GM15510 (cell line): ENCODE data around the gene ADGRF3.

Experiments used
- POLR2A ChIP-seq: IDR thresholded peaks from 3 replicates; pipeline ENCODE4 v1.6.1; 2011; ENCODE audit warnings: borderline replicate concordance; ENCODE audit not compliant: insufficient read length; ENCODE audit errors: extremely low read depth

The ADGRF3 gene, protein sequence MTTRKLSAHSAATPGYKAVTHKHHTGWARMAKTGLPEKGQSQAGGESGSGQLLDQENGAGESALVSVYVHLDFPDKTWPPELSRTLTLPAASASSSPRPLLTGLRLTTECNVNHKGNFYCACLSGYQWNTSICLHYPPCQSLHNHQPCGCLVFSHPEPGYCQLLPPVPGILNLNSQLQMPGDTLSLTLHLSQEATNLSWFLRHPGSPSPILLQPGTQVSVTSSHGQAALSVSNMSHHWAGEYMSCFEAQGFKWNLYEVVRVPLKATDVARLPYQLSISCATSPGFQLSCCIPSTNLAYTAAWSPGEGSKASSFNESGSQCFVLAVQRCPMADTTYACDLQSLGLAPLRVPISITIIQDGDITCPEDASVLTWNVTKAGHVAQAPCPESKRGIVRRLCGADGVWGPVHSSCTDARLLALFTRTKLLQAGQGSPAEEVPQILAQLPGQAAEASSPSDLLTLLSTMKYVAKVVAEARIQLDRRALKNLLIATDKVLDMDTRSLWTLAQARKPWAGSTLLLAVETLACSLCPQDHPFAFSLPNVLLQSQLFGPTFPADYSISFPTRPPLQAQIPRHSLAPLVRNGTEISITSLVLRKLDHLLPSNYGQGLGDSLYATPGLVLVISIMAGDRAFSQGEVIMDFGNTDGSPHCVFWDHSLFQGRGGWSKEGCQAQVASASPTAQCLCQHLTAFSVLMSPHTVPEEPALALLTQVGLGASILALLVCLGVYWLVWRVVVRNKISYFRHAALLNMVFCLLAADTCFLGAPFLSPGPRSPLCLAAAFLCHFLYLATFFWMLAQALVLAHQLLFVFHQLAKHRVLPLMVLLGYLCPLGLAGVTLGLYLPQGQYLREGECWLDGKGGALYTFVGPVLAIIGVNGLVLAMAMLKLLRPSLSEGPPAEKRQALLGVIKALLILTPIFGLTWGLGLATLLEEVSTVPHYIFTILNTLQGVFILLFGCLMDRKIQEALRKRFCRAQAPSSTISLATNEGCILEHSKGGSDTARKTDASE

DNA sequence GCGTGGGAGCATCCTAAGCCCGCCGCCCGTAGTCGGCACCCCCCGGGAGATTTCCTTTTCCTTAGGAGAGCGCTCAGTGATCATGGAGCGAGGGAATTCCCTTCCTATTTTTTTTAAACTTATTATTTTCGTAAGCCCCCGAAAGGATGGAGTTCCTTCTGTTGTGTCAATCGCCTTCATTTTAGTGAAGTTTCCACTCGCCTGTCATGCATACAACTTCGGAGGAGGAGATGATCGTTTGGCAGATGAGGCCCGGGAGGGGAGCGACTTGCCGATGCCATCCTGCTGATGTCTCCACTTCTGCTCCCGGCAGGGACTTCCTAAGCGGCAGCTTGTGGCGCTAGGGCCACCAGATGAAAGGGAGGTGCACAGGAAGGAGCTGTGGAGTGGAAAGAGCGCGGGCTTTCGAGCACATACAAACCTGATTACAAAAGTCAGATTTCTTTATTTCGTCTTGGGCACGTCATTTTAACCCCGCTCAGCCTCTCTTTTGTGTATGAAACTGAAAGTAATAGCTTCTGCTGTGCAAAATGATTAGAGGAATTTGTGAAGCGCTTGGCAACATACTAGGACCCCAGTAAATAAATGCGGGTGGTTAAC lies at the start of gene ADGRF3:
ADGRF3 (minus strand) TSS at position 336 of the 600 bp plus-strand sequence. CDS start 555 bp downstream, outside the sequence.
- TF ChIP-seq POLR2A, result peak; percentile 10

DNA sequence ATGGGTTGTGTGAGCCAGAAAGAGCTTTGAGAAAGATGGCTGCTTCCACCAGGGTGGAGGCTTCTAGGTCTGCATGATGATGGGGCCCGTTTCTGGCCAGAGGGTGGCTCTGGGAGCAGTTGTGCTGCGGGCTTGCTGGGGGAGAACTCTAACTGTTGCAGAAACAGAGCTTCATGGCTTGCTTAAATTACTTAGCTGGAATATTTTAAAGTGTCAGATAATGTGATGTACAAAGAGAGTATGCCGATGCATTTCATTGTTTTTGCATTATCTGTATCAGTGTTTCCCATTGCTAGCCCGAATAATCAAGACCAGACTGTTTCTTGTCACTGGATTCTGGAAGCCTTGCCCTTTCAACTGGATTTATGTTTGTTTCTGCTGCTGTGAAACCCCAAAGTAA lies 48.8 kb upstream of the ADGRF3 start:
- no peak for TF ChIP-seq POLR2A

DNA sequence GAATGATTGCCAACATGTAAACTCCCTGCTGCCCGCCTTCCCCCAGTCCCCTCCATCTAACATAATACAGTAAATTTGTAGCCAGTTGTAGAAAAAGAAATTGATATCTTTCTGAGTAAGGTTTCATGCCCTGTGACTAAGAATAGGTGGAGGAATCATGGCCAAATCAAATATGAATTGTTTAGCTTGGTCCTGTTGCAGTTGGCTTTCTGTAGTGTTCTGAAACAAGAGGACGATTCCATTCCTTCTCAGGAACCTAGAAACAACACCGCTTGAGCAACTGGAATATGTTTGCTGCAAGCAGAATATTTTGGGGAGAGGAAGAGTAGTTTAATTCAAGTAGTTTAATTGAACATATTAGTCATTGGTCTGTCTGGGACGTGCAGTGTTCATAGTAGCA lies 48.1 kb upstream of the ADGRF3 start:
- no peak for TF ChIP-seq POLR2A

DNA sequence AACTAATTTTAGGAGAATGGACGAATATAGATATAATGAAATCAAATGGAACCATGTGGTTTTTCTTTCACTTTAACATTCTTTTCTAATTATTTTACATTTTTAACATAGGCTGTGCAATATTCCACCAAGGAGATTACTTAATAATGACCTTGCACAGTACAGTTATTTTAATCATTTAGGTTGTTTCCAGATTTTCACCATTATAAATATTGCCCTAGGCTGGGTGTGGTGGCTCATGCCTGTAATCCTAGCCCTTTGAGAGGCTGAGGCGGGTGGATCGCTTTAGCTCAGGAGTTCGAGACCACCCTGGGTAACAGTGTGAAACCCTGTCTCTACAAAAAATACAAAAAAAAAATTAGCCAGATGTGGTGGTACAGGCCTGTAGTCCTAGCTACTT lies 40.6 kb upstream of the ADGRF3 start:
- no peak for TF ChIP-seq POLR2A

DNA sequence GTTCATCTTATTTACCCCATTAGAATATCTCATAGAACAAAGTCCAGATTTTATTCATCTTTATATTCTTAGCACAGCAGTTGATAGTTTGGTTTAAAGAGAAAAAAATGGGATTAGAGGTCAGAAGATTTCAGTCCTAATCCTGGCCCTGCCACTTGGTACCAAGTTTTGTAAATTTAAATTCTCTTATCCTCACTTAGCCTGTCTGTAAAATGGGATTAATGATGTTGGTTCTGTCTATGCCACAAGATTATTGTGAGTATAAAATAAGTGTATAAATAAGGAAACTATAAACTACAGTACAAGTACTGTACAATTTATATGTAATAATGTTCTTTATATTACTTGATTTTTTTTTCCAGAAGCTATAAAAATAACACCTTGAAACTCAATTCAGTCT lies 38.0 kb upstream of the ADGRF3 start:
- TF ChIP-seq POLR2A, result no peak

DNA sequence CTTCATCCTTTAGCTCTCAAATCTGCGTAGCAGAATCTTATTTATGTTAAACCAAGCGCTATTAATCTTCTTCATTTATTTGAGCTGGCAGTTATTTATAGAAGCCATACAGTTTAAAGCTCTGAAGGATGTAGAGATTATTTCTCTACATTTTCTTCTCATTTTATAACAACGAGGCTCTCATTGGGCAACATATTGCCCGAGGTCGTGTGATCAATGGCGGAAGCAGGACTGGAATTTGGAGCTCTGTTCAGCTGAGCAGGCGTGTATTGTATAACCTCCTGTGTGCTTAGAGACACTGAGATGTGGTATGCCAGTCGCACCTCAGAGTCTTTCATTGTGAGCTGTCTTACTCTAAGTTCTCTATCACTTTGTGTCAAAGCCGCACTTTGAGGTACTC lies 37.6 kb upstream of the ADGRF3 start:
- no peak for TF ChIP-seq POLR2A

DNA sequence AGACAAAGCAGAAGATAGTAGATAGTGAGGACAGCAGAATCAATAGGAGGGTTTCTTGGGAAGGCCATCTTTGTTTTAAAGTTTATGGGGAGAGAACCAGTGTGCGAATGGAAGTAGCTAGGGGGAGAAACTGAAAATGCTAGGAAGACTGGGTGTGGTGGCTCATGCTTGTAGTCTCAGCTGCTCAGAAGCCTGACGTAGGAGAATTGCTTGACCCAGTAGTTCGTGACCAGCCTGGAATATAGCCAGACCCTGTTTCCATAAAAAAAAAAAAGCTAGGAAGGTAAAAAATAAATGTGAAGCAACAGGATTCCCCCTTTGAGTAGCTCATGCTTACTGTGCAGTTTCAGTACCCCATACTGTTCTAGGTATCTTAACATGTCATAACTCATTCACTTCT lies 36.0 kb upstream of the ADGRF3 start:
- no peak for TF ChIP-seq POLR2A

DNA sequence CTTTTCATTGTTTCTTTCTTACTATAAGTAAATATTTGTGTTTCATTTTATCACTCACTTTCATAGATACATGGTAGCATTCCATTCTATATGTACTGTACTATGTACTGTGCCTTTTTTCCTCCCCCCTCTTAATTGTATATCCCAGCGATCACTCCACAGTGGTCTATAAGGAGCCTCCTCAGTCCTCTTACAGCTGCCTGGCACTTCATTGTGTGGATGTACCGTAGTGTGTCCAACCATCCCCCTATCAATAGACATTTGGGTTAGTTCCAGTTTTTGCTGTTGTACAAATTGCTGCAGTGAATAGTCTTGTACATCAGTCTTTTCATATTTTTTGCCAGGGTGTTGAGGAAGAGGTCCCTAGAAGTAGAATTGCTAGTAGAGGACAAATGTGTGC lies 33.7 kb upstream of the ADGRF3 start:
- no peak for TF ChIP-seq POLR2A

DNA sequence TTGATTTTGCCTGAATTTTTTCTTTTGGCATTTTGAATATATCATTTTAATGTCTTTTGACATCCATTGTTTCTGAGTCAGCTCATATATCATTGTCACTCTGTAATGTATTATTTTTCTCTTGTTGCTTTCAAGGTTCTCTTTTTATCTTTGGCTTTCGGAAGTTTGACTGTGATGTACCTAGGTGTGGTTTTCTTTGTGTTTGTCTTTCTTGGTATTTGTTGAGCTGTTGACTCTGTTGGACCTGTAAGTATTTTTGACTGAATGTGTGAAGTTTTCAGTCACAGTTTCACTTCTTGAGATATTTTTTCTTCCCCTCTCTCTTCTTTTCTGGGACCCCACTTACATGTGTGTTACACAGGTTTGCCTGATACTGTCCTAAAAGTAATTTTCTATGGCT lies 30.2 kb upstream of the ADGRF3 start:
- no peak for TF ChIP-seq POLR2A

DNA sequence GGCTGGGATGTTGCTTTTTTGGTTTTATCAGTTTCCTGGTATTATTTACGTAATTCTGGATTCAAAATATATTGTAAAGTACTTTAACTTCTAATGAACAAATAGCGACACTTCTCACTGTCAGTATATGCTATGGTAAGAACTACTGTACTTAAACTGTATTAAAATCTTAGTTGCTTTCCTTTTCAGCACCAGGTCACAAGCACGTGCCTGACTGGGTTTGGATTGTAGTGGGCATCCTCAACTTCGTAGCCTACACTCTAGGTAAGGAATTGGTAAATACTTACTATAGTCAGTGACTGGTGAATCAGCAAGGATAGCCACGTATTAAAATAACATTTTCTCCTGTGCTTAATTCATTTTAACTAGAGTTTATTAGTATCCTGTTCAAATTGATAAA lies 20.4 kb upstream of the ADGRF3 start:
- no peak for TF ChIP-seq POLR2A

DNA sequence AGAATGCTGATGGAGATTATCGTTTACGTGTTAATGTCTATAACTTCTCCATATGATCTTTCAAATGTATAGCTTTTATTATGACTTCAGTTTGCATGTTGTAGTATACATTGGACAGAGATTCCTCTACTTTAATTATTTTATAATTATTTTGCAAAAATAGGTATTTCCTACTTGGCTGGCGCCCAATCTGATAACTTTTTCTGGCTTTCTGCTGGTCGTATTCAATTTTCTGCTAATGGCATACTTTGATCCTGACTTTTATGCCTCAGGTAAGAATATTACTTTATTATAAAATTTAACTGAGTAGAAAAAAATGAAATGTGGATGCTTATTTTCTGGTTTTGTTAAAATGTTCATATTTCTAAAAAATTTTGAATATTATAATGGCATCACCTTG lies 18.1 kb upstream of the ADGRF3 start:
- TF ChIP-seq POLR2A, result no peak

DNA sequence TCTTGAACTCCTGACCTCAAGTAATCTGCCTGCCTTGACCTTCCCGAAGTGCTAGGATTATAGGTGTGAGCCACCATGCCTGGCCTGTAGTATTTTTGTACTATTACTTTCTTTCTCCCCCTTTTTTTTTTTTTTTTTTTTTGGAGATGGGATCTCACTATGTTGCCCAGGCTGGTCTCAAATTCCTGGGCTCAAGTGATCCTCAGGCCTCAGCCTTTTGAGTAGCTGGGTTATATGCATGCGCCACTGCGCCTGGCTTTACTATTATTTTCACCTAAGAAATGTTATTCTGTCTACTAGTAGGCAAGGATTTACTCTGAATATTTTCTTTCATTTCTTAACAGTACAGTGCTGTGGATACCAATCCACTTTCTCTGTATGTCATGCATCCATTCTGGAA lies 17.4 kb upstream of the ADGRF3 start:
- TF ChIP-seq POLR2A, result no peak

DNA sequence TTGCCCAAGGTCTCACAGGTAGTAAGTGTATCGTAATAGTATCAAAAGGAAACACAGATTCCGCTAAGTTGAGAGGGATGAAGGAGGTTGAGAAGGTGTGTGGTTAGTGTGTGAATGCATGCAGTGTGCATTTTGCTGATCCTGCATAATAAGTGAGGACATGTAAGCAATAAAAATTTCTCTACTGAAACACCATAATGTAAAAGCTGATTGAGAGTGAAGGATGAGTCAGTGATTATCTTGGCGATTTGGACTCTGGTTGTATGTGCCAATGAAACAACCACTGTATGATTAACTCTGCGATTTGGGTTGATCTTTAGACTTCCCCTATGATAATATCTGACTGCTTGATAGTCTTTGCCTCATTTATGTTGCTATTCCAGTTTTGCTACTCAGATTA lies 16.7 kb upstream of the ADGRF3 start:
- TF ChIP-seq POLR2A, result no peak

DNA sequence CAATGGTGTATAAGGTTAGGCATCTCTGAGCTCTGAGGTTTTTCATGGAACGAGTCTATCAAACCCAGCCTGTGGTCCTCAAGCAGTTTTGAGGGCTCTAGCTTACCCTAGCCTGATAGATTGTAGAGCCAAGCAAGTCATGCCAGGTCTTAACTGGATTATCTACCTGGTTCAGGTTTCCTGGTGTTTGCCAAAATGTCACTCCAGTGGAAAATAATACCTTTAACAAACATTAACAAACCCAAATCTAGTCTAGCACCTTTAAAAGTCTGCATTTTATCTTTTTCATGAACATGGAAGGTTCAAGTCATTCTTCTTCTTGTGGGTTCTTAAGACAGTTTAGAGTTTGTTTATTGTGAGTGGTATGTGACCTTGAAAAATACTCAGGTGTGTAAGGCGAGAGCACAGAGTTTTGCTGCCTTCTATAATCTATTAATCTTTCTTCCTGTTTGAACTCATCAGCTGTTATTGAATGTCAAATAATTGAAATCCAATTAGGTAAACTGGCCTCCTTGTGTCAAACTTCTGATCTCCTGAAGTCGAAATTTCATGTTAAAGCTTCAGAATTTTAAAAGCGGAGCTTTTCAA lies 13.4 kb upstream of the ADGRF3 start:
- TF ChIP-seq POLR2A, result no peak

DNA sequence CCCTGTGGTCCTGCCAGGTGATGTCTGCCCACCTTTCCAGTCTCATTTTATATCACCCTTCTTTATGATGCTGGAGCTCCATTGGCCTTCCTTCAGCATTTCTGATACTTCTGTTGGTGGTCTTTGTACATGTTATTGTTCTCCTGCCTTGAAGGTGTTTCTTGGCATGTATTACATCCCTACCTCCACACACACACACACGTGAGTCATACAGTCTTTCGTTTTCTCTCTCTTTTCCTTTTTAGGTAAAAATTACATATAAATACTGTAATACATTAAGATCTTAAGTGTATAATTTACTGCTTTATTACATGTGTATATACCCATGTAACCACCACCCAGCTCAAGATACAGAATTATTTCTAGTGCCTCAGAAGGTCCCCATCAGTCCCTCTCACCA lies 10.2 kb upstream of the ADGRF3 start:
- no peak for TF ChIP-seq POLR2A
